H9 (cell line): ENCODE measurements around the gene FSCB. TPM values are rescaled to one million over a fixed set of nuclear protein-coding genes. Genes with fewer than 3 reads are reported as not detected.

Experiments
- DNase-seq: peaks from one replicate; pipeline ENCODE4 v3.0.0-alpha.2; 2017
- H2AFZ ChIP-seq: one replicate; pipeline ENCODE4 v1.6.1; 2013; ENCODE audit warnings: mild to moderate bottlenecking, low read length, control low read depth, moderate library complexity
- H2AK5ac ChIP-seq: 2 replicates; pipeline ENCODE4 v1.6.1; 2013; ENCODE audit warnings: low read length, control low read depth, mixed read lengths; ENCODE audit not compliant: insufficient read length
- H2BK120ac ChIP-seq: one replicate; pipeline ENCODE4 v1.6.1; 2013; ENCODE audit warnings: low read depth, mild to moderate bottlenecking, low read length, control low read depth, inconsistent platforms; ENCODE audit not compliant: poor library complexity, severe bottlenecking
- H2BK12ac ChIP-seq: 2 replicates; pipeline ENCODE4 v1.6.1; 2013; ENCODE audit warnings: low read length, control low read depth, mixed read lengths, low read depth; ENCODE audit not compliant: insufficient read length
- H2BK15ac ChIP-seq: 2 replicates; pipeline ENCODE4 v1.6.1; 2013; ENCODE audit warnings: low read depth, low read length, control low read depth
- H2BK20ac ChIP-seq: one replicate; pipeline ENCODE4 v1.6.1; 2013; ENCODE audit warnings: low read depth, mild to moderate bottlenecking, low read length, control low read depth, inconsistent platforms; ENCODE audit not compliant: poor library complexity, severe bottlenecking
- H2BK5ac ChIP-seq: 2 replicates; pipeline ENCODE4 v1.6.1; 2013; ENCODE audit warnings: low read length, control low read depth, mixed read lengths; ENCODE audit not compliant: insufficient read length
- H3K14ac ChIP-seq: 2 replicates; pipeline ENCODE4 v1.6.1; 2013; ENCODE audit warnings: low read length, control low read depth; ENCODE audit not compliant: insufficient read depth
- H3K18ac ChIP-seq: 2 replicates; pipeline ENCODE4 v1.6.1; 2013; ENCODE audit warnings: low read depth, mild to moderate bottlenecking, mixed read lengths, low read length, control low read depth; ENCODE audit not compliant: insufficient read length
- H3K23ac ChIP-seq: 2 replicates; pipeline ENCODE4 v1.6.1; 2013; ENCODE audit warnings: low read length, control low read depth, mixed read lengths, low read depth; ENCODE audit not compliant: insufficient read length
- H3K23me2 ChIP-seq: 2 replicates; pipeline ENCODE4 v1.6.1; 2013; ENCODE audit warnings: low read depth, mild to moderate bottlenecking, mixed read lengths, low read length, control low read depth; ENCODE audit not compliant: insufficient read length, poor library complexity, severe bottlenecking
- H3K27ac ChIP-seq: 2 replicates; pipeline ENCODE4 v1.5.1; 2013; ENCODE audit warnings: low read length, control low read depth, mixed read lengths, low read depth; ENCODE audit not compliant: insufficient read length
- H3K27me3 ChIP-seq: 2 replicates; pipeline ENCODE4 v1.6.1; 2013; ENCODE audit warnings: low read length, control low read depth, inconsistent platforms; ENCODE audit not compliant: insufficient read depth
- H3K4ac ChIP-seq: 2 replicates; pipeline ENCODE4 v1.6.1; 2013; ENCODE audit warnings: low read depth, mild to moderate bottlenecking, control low read depth, inconsistent platforms, low read length, moderate library complexity
- H3K4me1 ChIP-seq: 2 replicates; pipeline ENCODE4 v1.6.1; 2013; ENCODE audit warnings: low read length, control low read depth, inconsistent platforms; ENCODE audit not compliant: insufficient read depth
- H3K4me2 ChIP-seq: 2 replicates; pipeline ENCODE4 v1.6.1; 2013; ENCODE audit warnings: low read length, control low read depth, mixed read lengths; ENCODE audit not compliant: insufficient read length, insufficient read depth
- H3K56ac ChIP-seq: 2 replicates; pipeline ENCODE4 v1.6.1; 2013; ENCODE audit warnings: low read depth, mild to moderate bottlenecking, mixed read lengths, low read length, control low read depth; ENCODE audit not compliant: insufficient read length
- H3K79me1 ChIP-seq: 2 replicates; pipeline ENCODE4 v1.6.1; 2013; ENCODE audit warnings: low read depth, mild to moderate bottlenecking, moderate library complexity, low read length, control low read depth, inconsistent platforms; ENCODE audit not compliant: insufficient read depth, poor library complexity, severe bottlenecking
- H3K79me2 ChIP-seq: 2 replicates; pipeline ENCODE4 v1.6.1; 2013; ENCODE audit warnings: low read length, control low read depth, inconsistent platforms; ENCODE audit not compliant: insufficient read depth
- H3K9ac ChIP-seq: 2 replicates; pipeline ENCODE4 v1.6.1; 2013; ENCODE audit warnings: low read length, control low read depth, mixed read lengths; ENCODE audit not compliant: insufficient read length; ENCODE audit errors: extremely low read depth
- H3K9me3 ChIP-seq: one replicate; pipeline ENCODE4 v1.6.1; 2013; ENCODE audit warnings: low read depth, low read length, inconsistent platforms; ENCODE audit not compliant: control insufficient read depth
- H3T11ph ChIP-seq: one replicate; pipeline ENCODE4 v1.6.1; 2013; ENCODE audit warnings: mild to moderate bottlenecking, low read length, control low read depth, inconsistent platforms
- H4K20me1 ChIP-seq: one replicate; pipeline ENCODE4 v1.6.1; 2013; ENCODE audit not compliant: control insufficient read depth, insufficient read length, insufficient read depth
- H4K5ac ChIP-seq: 2 replicates; pipeline ENCODE4 v1.6.1; 2013; ENCODE audit warnings: low read depth, mild to moderate bottlenecking, mixed read lengths, low read length, control low read depth; ENCODE audit not compliant: insufficient read length
- H4K8ac ChIP-seq: replicated peaks from 2 replicates; pipeline ENCODE4 v1.6.1; 2013; ENCODE audit warnings: low read length, control low read depth, mixed read lengths, low read depth; ENCODE audit not compliant: insufficient read length
- H4K91ac ChIP-seq: 2 replicates; pipeline ENCODE4 v1.6.1; 2013; ENCODE audit warnings: low read depth, mild to moderate bottlenecking, moderate library complexity, mixed read lengths, low read length, control low read depth; ENCODE audit not compliant: insufficient read length
- H3K27ac Mint-ChIP-seq, 3 experiments: 2 replicates in 2 of 3; 3 replicates in 1 of 3; pipeline ENCODE4 v1.8.0; 2020 to 2021; ENCODE audit warnings: mixed read lengths in 3 of 3, mild to moderate bottlenecking in 1 of 3, moderate library complexity in 1 of 3
- H3K27me3 Mint-ChIP-seq: 2 replicates; pipeline ENCODE4 v1.8.0; 2021; ENCODE audit warnings: low read depth, mild to moderate bottlenecking, moderate library complexity, mixed read lengths
- H3K36me3 Mint-ChIP-seq, 3 experiments: 2 replicates in 2 of 3; 3 replicates in 1 of 3; pipeline ENCODE4 v1.8.0; 2020 to 2021; ENCODE audit warnings: low read depth in 3 of 3, mixed read lengths in 3 of 3; ENCODE audit not compliant: insufficient read depth in 1 of 3
- H3K4me1 Mint-ChIP-seq, 2 experiments: 2 replicates each; pipeline ENCODE4 v1.8.0; 2020; ENCODE audit warnings: mixed read lengths in 2 of 2
- H3K4me3 Mint-ChIP-seq, 2 experiments: 2 replicates in 1 of 2; 3 replicates in 1 of 2; pipeline ENCODE4 v1.8.0; 2020 to 2021; ENCODE audit warnings: mild to moderate bottlenecking in 2 of 2, mixed read lengths in 2 of 2, moderate library complexity in 1 of 2
- H3K9me3 Mint-ChIP-seq, 2 experiments: 2 replicates in 1 of 2; 3 replicates in 1 of 2; pipeline ENCODE4 v1.8.0; 2020; ENCODE audit warnings: mild to moderate bottlenecking in 2 of 2, mixed read lengths in 2 of 2, moderate library complexity in 1 of 2
- WGBS: extraction: QIAGEN DNeasy Blood & Tissue Kit; methylation state at CpG from one replicate; pipeline ENCODE4 v1.1.7; 2013; ENCODE audit warnings: missing lambda C conversion rate, low lambda C conversion rate, mixed read lengths; ENCODE audit not compliant: insufficient read length; ENCODE audit errors: extremely low coverage; 5-methylcytosine and 5-hydroxymethylcytosine counted together
- total RNA-seq: library from RNA; stranded (reverse); gene quantifications from 2 replicates; pipeline ENCODE4 v1.2.1, GENCODE V29; 2021
- TF ChIP-seq, protein P1 (sequence below): fragments of 200-600 bp; sonication (generic); conservative IDR thresholded peaks from 3 replicates; pipeline ENCODE4 v1.8.0; 2021; ENCODE audit warnings: antibody characterized with exemption, mild to moderate bottlenecking

Gene FSCB
- total RNA-seq, 1 experiment from 2014 or later: not detected

- Mint-ChIP-seq H3K36me3 (no peaks in the 10 kb centered on the region), H3K27me3 (no peaks in the 10 kb centered on the region), H3K4me1 (no peaks in the 10 kb centered on the region), H3K9me3 (peaks cover 6% of the 10 kb centered on the region in 2 experiments; a peak in 3 of 5 replicates), H3K27ac (no peak overlapping the region), H3K4me3 (no peak overlapping the region)
- Histone ChIP-seq H2BK15ac (no peak overlapping the region), H3K79me1 (no peaks in the 10 kb centered on the region), H3K9ac (no peak overlapping the region), H3K4me1 (no peaks in the 10 kb centered on the region), H3K27ac (no peak overlapping the region), H3K56ac (no peak overlapping the region), H3T11ph (no peak overlapping the region), H3K9me3 (no peaks in the 10 kb centered on the region), H3K4me2 (no peak overlapping the region), H4K91ac (no peak overlapping the region), H2AK5ac (no peak overlapping the region), H3K23ac (no peak overlapping the region), H4K8ac (no peak overlapping the region), H3K4ac (no peak overlapping the region), H2BK12ac (no peak overlapping the region), H4K20me1 (no peaks in the 10 kb centered on the region), H3K14ac (no peak overlapping the region), H3K18ac (no peak overlapping the region), H2AFZ (no peak overlapping the region), H2BK20ac (no peak overlapping the region), H3K79me2 (no peaks in the 10 kb centered on the region), H4K5ac (no peak overlapping the region), H2BK5ac (no peak overlapping the region), H2BK120ac (no peak overlapping the region), H3K23me2 (no peaks in the 10 kb centered on the region), H3K27me3 (no peaks in the 10 kb centered on the region)
- no peak for DNase-seq
- no CpG with 5 or more reads among the region's 2 CpGs for WGBS
- TF ChIP-seq, protein P1, sequence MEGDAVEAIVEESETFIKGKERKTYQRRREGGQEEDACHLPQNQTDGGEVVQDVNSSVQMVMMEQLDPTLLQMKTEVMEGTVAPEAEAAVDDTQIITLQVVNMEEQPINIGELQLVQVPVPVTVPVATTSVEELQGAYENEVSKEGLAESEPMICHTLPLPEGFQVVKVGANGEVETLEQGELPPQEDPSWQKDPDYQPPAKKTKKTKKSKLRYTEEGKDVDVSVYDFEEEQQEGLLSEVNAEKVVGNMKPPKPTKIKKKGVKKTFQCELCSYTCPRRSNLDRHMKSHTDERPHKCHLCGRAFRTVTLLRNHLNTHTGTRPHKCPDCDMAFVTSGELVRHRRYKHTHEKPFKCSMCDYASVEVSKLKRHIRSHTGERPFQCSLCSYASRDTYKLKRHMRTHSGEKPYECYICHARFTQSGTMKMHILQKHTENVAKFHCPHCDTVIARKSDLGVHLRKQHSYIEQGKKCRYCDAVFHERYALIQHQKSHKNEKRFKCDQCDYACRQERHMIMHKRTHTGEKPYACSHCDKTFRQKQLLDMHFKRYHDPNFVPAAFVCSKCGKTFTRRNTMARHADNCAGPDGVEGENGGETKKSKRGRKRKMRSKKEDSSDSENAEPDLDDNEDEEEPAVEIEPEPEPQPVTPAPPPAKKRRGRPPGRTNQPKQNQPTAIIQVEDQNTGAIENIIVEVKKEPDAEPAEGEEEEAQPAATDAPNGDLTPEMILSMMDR: no peak
Observed at GRCh38 chr14:44490966-44491365, 16.1 kb downstream of the FSCB start.
